HepG2 (cell line): Measurements from ENCODE around the gene CDH13. TPM values are rescaled to one million over a fixed set of nuclear protein-coding genes. Genes with fewer than 3 reads are reported as not detected.

ENCODE experiments used
- ARNT2 ChIP-seq: sonication (generic); formaldehyde crosslinking; IDR thresholded peaks from 2 replicates; pipeline ENCODE4 v1.8.0; 2022; ENCODE audit warnings: mild to moderate bottlenecking, low read depth, missing genetic modification reagents, moderate library complexity
- ARNTL ChIP-seq: sonication (generic); formaldehyde crosslinking; IDR thresholded peaks from 2 replicates; pipeline ENCODE4 v1.4.0; 2020; ENCODE audit warnings: mild to moderate bottlenecking, missing genetic modification reagents
- CEBPB ChIP-seq: IDR thresholded peaks from 2 replicates; pipeline ENCODE4 v1.6.1; 2011; ENCODE audit warnings: low read depth, low read length, improper control_type of control experiment, borderline replicate concordance
- DRAP1 ChIP-seq: IDR thresholded peaks from 2 replicates; pipeline ENCODE4 v1.6.1; 2016; ENCODE audit warnings: missing genetic modification reagents, missing compliant biosample characterization
- ESRRA ChIP-seq: sonication (generic); formaldehyde crosslinking; IDR thresholded peaks from 2 replicates; pipeline ENCODE4 v1.5.1; 2020; ENCODE audit warnings: mild to moderate bottlenecking, low read depth, missing genetic modification reagents
- FOXM1 ChIP-seq: sonication (generic); formaldehyde crosslinking; IDR thresholded peaks from 2 replicates; pipeline ENCODE4 v1.5.0; 2020; ENCODE audit warnings: missing genetic modification reagents
- HINFP ChIP-seq: sonication (generic); formaldehyde crosslinking; IDR thresholded peaks from 2 replicates; pipeline ENCODE4 v1.4.0; 2020; ENCODE audit warnings: low read depth, mild to moderate bottlenecking, missing genetic modification reagents
- KLF11 ChIP-seq: IDR thresholded peaks from 2 replicates; pipeline ENCODE4 v1.6.1; 2016; ENCODE audit warnings: missing compliant biosample characterization
- LCORL ChIP-seq, 2 experiments: fragments of 450-650 bp in 1 of 2; sonication (generic) in 1 of 2; formaldehyde crosslinking in 1 of 2; IDR thresholded peaks; 2 replicates each; pipeline versions ENCODE4 v1.5.0 to v1.6.1; 2017 to 2020; ENCODE audit warnings: antibody characterized with exemption in 1 of 2, missing genetic modification reagents in 1 of 2
- MLLT10 ChIP-seq: sonication (generic); formaldehyde crosslinking; IDR thresholded peaks from 2 replicates; pipeline ENCODE4 v1.4.0; 2020; ENCODE audit warnings: missing genetic modification reagents
- POLR2AphosphoS2 ChIP-seq: IDR thresholded peaks from 2 replicates; pipeline ENCODE4 v1.6.1; 2011; ENCODE audit warnings: low read depth, low read length, improper control_type of control experiment
- PRDM4 ChIP-seq: sonication (generic); formaldehyde crosslinking; IDR thresholded peaks from 2 replicates; pipeline ENCODE4 v1.9.0; 2021; ENCODE audit warnings: missing genetic modification reagents, borderline replicate concordance
- SIN3A ChIP-seq: IDR thresholded peaks from 2 replicates; pipeline ENCODE4 v1.6.1; 2011; ENCODE audit warnings: low read depth, mild to moderate bottlenecking, control low read depth, low read length, borderline replicate concordance
- SMC3 ChIP-seq: IDR thresholded peaks from 2 replicates; pipeline ENCODE4 v1.6.1; 2011; ENCODE audit warnings: low read length, improper control_type of control experiment
- ZNF160 ChIP-seq: sonication (generic); formaldehyde crosslinking; IDR thresholded peaks from 2 replicates; pipeline ENCODE4 v1.8.0; 2022; ENCODE audit warnings: mild to moderate bottlenecking, inconsistent platforms, missing genetic modification reagents
- ZNF550 ChIP-seq: sonication (generic); formaldehyde crosslinking; IDR thresholded peaks from 2 replicates; pipeline ENCODE4 v1.4.0; 2020; ENCODE audit warnings: mild to moderate bottlenecking, missing genetic modification reagents, borderline replicate concordance
- ZNF615 ChIP-seq: sonication (generic); formaldehyde crosslinking; IDR thresholded peaks from 2 replicates; pipeline ENCODE4 v1.5.0; 2020; ENCODE audit warnings: mild to moderate bottlenecking, missing genetic modification reagents, borderline replicate concordance
- ZNF737 ChIP-seq: sonication (generic); formaldehyde crosslinking; IDR thresholded peaks from 2 replicates; pipeline ENCODE4 v1.5.0; 2020; ENCODE audit warnings: missing genetic modification reagents, mild to moderate bottlenecking, borderline replicate concordance
- ZNF782 ChIP-seq: sonication (generic); formaldehyde crosslinking; IDR thresholded peaks from 2 replicates; pipeline ENCODE4 v1.4.0; 2020; ENCODE audit warnings: missing genetic modification reagents, mild to moderate bottlenecking, borderline replicate concordance
- polyA plus RNA-seq, 8 experiments: library from polyadenylated mRNA; depleted of rRNA in 3 of 8; stranded (reverse) in 7 of 8; unstranded in 1 of 8; fragments of >200 nt; fragmentation: Illumina TruSeq in 4 of 8; extraction: Trizol in 4 of 8; gene quantifications; 2 replicates each; pipeline versions ENCODE4 v1.2.1 to v1.2.3, GENCODE V29; 2011 to 2016; ENCODE audit warnings: low read depth in 4 of 8, missing spikeins in 1 of 8, mixed read lengths in 1 of 8; ENCODE audit not compliant: insufficient read depth in 1 of 8
- total RNA-seq, 5 experiments: library from RNA; depleted of rRNA; stranded (reverse); fragments of >200 nt; fragmentation: Illumina TruSeq; extraction: Trizol; gene quantifications; 2 replicates each; pipeline ENCODE4 v1.2.3, GENCODE V29; 2016; ENCODE audit warnings: low read depth in 1 of 5
- TF ChIP-seq, protein P1 (sequence below): IDR thresholded peaks from 2 replicates; pipeline ENCODE4 v1.6.1; 2016; ENCODE audit warnings: low read depth, borderline replicate concordance
- TF ChIP-seq, protein P2 (sequence below): sonication (generic); formaldehyde crosslinking; IDR thresholded peaks from 2 replicates; pipeline ENCODE4 v1.4.0; 2020; ENCODE audit warnings: missing genetic modification reagents
- TF ChIP-seq, protein P3 (sequence below): sonication (generic); formaldehyde crosslinking; IDR thresholded peaks from 2 replicates; pipeline ENCODE4 v1.5.0; 2020; ENCODE audit warnings: missing genetic modification reagents, mild to moderate bottlenecking, borderline replicate concordance

CDH13 gene
- total and polyA plus RNA-seq, 2 of the 13 experiments (the other 11 are each of a cell fraction or from before 2014, with no cell fraction given): not detected

DNA sequence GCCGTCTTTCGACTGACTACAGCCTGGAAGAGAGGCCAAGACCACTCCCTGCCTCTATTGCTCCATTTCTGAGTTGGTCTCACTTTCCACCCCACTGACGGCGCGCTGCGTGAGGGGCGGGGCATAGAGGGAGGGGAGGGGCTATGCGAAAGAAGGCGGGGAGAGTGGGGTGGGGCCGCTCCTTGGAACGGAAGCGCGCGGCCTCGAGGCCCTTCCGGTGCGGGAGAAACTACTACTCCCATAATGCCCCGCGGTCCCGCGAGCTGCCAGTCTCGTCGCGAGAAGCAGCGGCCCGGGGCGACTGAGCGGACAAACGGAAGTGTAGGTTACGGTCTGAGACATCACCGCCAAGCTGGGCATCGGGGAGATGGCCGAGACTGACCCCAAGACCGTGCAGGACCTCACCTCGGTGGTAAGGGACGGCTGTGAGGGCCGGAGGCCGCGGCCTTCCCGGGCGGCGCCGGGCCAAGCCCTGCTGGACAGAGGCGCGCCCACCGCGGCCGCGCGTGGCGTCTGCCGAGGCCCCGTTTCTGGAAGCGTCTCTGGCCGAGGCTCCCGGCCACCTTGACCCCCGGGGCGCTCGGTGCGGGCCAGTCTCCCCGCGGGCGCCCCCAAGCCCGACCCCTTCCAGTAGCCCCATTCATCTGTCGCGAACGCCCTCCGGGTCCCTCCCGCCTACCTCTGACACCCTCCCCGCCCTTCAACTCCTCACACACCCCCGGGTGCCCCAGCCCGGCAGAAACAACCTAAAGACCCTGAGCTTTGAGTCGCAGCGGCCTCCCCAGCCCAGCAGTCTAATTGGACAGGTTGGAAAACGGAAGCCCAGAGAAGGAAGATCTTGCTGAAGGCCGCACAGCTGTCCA is 1181.2 kb downstream of the CDH13 start, which contains the start of gene HSBP1 (continued):
- no peak for TF ChIP-seq ZNF615
- TF ChIP-seq, protein P1, sequence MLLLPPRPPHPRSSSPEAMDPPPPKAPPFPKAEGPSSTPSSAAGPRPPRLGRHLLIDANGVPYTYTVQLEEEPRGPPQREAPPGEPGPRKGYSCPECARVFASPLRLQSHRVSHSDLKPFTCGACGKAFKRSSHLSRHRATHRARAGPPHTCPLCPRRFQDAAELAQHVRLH (CRISPR knock-in tag): no peak
- TF ChIP-seq DRAP1 (CRISPR knock-in tag): peak; percentile 48; the same call in 1 of the 2 replicates
- no peak; the same call in 1 of the 2 replicates for TF ChIP-seq ZNF782 (CRISPR knock-in tag)
- peak; percentile 94; the same call in 1 of the 2 replicates for TF ChIP-seq SIN3A
- no peak for TF ChIP-seq LCORL (IDR thresholded peaks at IDR 0.05)
- peak; percentile 67; the same call in 1 of the 2 replicates for TF ChIP-seq LCORL (CRISPR knock-in tag; IDR thresholded peaks at IDR 0.05)
- TF ChIP-seq, protein P2, sequence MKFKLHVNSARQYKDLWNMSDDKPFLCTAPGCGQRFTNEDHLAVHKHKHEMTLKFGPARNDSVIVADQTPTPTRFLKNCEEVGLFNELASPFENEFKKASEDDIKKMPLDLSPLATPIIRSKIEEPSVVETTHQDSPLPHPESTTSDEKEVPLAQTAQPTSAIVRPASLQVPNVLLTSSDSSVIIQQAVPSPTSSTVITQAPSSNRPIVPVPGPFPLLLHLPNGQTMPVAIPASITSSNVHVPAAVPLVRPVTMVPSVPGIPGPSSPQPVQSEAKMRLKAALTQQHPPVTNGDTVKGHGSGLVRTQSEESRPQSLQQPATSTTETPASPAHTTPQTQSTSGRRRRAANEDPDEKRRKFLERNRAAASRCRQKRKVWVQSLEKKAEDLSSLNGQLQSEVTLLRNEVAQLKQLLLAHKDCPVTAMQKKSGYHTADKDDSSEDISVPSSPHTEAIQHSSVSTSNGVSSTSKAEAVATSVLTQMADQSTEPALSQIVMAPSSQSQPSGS (CRISPR knock-in tag): no peak
- TF ChIP-seq ZNF160 (CRISPR knock-in tag): no peak; the same call in 1 of the 2 replicates
- TF ChIP-seq, protein P3, sequence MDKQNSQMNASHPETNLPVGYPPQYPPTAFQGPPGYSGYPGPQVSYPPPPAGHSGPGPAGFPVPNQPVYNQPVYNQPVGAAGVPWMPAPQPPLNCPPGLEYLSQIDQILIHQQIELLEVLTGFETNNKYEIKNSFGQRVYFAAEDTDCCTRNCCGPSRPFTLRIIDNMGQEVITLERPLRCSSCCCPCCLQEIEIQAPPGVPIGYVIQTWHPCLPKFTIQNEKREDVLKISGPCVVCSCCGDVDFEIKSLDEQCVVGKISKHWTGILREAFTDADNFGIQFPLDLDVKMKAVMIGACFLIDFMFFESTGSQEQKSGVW: no peak
- no peak for TF ChIP-seq MLLT10 (CRISPR knock-in tag)
- no peak; the same call in 1 of the 2 replicates for TF ChIP-seq PRDM4 (CRISPR knock-in tag)
- no peak for TF ChIP-seq CEBPB
- TF ChIP-seq ARNT2 (CRISPR knock-in tag): peak; percentile 87; the same call in 1 of the 2 replicates
- 0 out of 2 replicates have a peak, but pooled peaks have one; percentile 52 for TF ChIP-seq FOXM1 (CRISPR knock-in tag)
- TF ChIP-seq SMC3: no peak
- TF ChIP-seq ZNF550: no peak
- no peak for TF ChIP-seq ZNF737
- TF ChIP-seq POLR2AphosphoS2: no peak
- peak; percentile 35; the same call in 1 of the 2 replicates for TF ChIP-seq HINFP (CRISPR knock-in tag)
- TF ChIP-seq ESRRA (CRISPR knock-in tag): peak; percentile 82
- TF ChIP-seq ARNTL (CRISPR knock-in tag): no peak; the same call in 1 of the 2 replicates
- no peak for TF ChIP-seq KLF11 (CRISPR knock-in tag)
